Fibroblast of the aortic adventitia (primary cell): ENCODE data around the gene NFATC1. TPM values are rescaled to one million over a fixed set of nuclear protein-coding genes. Genes with fewer than 3 reads are reported as not detected.

ENCODE experiments used
- DNase-seq: peaks from one replicate; pipeline ENCODE4 v3.0.0-alpha.2; 2010; ENCODE audit warnings: low read depth
- H3K4me3 ChIP-seq: 2 replicates; pipeline ENCODE4 v1.5.1; 2011; ENCODE audit warnings: low read depth, mild to moderate bottlenecking, control low read depth, low read length, moderate library complexity
- CTCF ChIP-seq: IDR thresholded peaks from 2 replicates; pipeline ENCODE4 v1.5.1; 2011; ENCODE audit warnings: mild to moderate bottlenecking, low read length, control low read depth, inconsistent platforms; ENCODE audit not compliant: insufficient read depth
- total RNA-seq: library from RNA; depleted of rRNA; stranded (reverse); fragments of >200 nt; gene quantifications from 2 replicates; pipeline ENCODE4 v1.2.3, GENCODE V29; 2012; ENCODE audit warnings: low replicate concordance

NFATC1 gene
- total RNA-seq, 1 donor = 3.0 TPM

GRCh38 chr18:79493211-79493800 lies 97.6 kb downstream of the NFATC1 start:
- H3K4me3 ChIP-seq = no peak overlapping the region
- TF ChIP-seq CTCF = no peak

GRCh38 chr18:79493801-79494211 lies 98.1 kb downstream of the NFATC1 start:
- H3K4me3 ChIP-seq = no peak overlapping the region
- DNase-seq = no peak

More at GRCh38 chr18:79493211-79493800, 97.6 kb downstream of the NFATC1 start:
- no peak for DNase-seq

GRCh38 chr18:79494936-79495335 lies 99.2 kb downstream of the NFATC1 start:
- DNase-seq = no peak
- TF ChIP-seq CTCF = no peak
- H3K4me3 ChIP-seq = no peak overlapping the region

More at GRCh38 chr18:79493801-79494211, 98.1 kb downstream of the NFATC1 start:
- no peak for TF ChIP-seq CTCF

- TF ChIP-seq CTCF = no peak
- no peak overlapping the region for H3K4me3 ChIP-seq
- no peak for DNase-seq
These were observed 99.9 kb downstream of the NFATC1 start for GRCh38 chr18:79495591-79496071.

- no peak overlapping the region for H3K4me3 ChIP-seq
- DNase-seq = no peak
- no peak for TF ChIP-seq CTCF
These were observed 100.7 kb downstream of the NFATC1 start for GRCh38 chr18:79496237-79496977.

- no peak for TF ChIP-seq CTCF
- DNase-seq = peak; percentile 56
- no peak overlapping the region for H3K4me3 ChIP-seq
These were observed 101.4 kb downstream of the NFATC1 start for GRCh38 chr18:79496978-79497637.
